Measurements from ENCODE around the gene LRRC18.

LRRC18 gene

GRCh38 chr10:48906841-48907240 lies 32.8 kb downstream of the LRRC18 start:
- no peak for DNase-seq

GRCh38 chr10:48905311-48905710 lies 34.3 kb downstream of the LRRC18 start:
- no peak for DNase-seq

DNA sequence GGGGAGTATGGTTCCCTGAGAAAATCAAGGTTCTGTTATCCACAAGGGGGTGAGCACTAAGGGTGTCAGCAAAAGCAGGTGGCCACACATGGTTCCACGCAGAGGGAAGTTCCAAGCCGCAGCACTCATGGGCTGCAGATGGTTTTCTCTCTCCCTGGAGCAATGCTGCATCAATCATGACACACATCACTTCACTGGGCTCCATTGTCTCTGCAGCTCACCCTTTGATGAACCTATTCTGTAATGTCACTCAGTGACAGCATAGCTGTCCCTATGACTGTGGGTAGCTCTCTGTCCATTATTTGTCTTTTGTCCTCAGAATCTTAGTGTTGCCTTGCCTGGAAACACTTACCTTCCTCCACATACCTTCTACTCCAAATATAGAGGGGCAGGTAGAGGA lies 34.8 kb downstream of the LRRC18 start:
- no peak for DNase-seq

DNA sequence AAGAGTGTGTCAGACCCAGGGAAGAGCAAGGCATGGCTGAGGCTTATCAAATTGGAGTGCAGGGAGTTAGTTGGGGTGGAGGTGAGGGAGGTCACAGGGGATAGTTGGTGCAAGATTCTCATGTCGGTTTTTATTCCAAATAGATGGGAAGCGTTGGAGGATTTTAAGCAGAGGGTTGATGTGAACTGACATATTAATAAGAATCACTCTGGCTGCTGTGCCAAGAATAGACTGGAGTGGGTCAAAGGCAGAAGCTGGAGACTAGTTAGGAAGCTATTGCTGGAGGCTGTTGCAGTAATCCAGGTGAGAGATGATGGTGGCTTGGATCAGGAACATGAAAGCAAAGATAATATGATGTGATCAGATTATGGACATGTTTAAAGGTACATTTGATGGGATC lies 36.5 kb downstream of the LRRC18 start:
- DNase-seq, result no peak

- DNase-seq, result no peak
Measured at GRCh38 chr10:48902096-48902495, 37.5 kb downstream of the LRRC18 start.

DNA sequence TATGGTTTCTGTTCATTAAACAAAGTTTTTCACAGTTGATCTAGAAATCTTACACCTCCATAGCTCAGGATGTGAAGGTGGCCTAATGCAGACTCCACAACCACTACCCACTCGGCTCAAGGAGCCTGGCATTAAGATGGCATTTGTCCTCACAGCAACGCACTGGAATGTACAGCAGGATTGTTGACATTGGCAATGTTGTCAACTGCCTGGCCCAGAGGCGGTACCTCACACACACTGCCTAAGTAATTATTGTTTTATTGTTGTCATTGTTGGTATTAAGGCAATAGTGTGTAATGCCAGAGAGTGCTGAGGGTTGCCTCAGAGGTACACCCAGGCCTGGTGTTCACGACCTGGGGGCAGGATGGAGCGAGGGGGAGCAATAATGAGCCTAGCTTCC lies 38.3 kb downstream of the LRRC18 start:
- DNase-seq, result no peak

GRCh38 chr10:48900371-48900801 lies 39.3 kb downstream of the LRRC18 start:
- DNase-seq, result no peak

DNA sequence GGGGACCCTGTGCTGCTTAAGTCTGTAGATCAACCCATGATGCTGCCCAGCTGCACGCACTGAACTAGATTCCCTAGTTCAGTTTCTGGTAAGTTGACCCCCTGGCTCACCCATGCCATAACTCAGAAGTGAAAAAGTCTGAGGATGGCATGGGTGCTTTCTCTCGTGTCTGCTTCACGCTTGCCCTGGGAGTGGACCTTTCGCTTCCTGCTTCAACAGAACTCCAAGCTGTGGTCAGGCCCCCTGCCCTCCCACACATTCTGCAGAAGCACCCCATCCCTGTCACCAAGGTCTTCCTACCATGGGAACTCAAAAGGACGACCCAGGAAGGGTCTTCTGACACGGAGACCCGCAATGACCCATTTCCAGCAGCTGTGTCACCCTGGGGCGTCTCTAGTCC lies 39.9 kb downstream of the LRRC18 start:
- no peak for DNase-seq

DNA sequence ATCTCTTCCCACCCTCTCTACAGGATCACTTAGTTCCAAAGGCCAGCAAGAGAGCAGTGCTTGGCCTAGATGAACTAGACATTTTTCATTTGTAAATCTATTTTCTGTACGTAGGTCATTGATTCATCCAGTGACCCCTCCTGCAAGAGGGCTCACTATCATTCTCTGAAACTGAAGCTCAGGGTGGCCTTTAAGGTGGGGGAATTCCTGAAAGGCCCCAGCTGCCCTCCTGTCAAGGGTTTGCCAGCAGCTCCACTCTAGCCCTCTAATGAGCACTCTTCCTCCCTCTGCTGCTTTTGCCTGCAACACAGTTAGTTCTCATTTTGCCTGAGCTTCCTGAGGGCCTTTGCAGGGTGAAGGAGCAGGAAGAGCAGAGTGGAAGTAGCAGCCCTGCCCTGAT lies 41.2 kb downstream of the LRRC18 start:
- no peak for DNase-seq

GRCh38 chr10:48897441-48897790 lies 42.2 kb downstream of the LRRC18 start:
- no peak for DNase-seq

DNA sequence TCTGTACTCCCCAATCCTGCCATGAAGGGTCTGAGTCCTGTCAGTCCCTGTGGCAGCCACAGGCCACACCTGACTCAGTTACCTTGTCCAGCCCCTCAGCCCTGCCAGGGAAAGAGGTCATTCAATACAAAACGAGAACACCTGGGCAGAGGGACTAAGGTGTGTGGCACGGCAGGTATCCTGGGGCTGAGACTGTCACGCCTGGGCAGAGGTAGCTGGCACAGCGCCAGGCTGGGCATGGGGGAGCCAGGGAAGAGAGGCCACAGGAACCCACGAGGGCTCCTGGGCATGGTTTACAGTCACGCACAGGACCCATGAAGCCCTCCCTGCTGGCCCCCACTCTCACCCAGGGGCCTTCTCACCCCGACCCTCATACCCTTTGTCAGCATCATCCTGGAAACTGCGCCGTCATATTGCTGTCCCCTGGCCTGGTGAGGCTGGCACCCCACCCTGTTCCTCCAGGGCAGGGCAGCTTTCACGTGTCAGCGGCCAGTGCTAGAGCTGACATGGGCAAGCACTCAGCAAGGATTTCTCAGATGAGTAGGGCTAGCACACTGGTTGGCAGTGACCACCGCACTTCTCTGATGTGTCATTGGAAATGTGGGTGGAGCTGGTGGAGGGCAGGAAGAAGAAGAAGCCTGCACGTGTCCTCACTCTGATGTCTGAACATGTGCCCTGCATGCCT lies 42.7 kb downstream of the LRRC18 start:
- no peak for DNase-seq

DNA sequence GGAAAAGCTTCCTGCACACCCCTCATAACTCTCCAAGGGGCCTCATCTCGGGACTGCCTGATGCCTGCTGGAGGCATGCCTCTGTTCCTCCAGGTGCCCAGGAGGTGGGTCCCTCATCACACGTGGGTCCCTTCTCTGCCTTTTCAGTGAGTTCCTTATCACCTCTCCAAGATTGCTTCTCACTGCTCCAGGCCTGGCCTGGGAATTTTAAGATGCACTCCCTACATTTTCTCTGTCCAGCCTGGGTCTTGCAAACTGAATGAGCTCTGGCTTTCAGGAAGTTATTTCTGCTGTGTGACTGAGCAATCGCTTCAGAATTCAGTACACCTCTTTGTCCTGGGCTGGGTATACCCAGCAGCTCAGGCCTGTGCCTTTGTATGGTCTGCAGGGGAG lies 43.8 kb downstream of the LRRC18 start:
- DNase-seq, result no peak

- no peak for DNase-seq
Measured at GRCh38 chr10:48894911-48895802, 44.5 kb downstream of the LRRC18 start.

DNA sequence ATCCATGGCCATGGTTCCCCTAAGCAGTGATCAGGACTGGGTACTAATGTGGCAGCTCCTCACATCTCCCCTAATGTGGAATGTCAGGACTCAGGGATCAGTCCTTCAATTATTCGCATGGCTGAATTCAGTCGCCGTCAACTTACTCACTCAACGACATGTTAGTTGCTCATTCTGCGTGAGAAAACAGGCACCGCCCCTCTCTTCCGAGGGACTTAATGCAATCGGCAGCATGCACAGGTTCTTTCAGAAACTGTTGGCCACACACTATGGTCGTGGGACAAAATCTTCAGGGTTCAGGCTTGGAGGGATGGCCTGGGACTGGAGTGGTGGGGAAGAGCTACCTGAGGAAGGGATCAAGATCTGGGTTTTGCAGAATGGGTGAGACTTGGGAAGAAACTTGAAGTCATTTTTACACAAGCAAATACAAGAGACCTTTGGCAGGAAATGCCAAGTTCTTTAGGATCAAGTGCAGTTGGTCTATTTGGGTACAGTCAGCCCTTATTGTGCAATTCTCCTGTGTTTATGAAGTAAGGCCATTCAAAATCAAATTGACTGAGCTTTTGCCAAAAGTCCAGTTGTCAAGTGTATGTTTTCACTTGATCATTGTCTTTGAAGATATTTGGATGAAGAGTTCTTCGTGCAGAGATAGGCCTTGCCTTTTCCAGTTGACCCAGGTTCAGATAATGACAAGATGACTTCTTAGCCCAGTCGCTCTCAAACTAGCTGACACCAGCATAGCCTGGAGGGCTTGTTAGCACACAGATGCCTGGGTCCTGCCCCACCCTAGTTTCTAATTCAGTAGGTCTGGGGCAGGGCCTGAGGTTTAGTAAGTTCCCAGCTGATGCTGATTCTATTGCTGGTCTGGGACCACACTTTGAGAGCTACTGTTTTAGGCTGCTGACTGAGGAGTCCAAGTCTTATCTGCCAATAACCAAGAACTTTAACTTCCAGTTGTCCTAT lies 48.5 kb downstream of the LRRC18 start:
- no peak for DNase-seq

DNA sequence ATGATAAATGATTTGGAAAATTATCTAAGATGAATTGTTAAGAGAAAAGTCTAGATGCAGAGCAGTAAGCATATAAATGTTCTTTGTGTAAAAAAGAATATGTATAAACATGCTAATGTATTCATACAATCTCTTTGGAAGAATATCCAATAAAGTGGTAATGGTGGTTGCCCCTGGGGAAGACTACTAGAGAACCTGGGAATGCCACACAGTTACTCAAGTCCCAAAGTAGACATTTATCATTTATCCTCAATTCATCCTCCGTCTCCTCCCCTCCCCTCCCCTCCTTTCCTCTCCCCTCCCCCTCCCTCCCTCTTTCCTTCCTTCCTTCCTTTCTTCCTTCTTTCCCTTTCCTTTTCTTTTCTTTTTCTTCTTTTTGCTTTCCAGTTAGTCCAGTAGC lies 51.7 kb downstream of the LRRC18 start:
- DNase-seq, result no peak

- DNase-seq, result no peak
Measured at GRCh38 chr10:48885376-48885775, 54.3 kb downstream of the LRRC18 start.

- no peak for DNase-seq
Measured at GRCh38 chr10:48884179-48885045, 55.2 kb downstream of the LRRC18 start.

- no peak for DNase-seq
Measured at GRCh38 chr10:48883701-48884100, 55.9 kb downstream of the LRRC18 start.

DNA sequence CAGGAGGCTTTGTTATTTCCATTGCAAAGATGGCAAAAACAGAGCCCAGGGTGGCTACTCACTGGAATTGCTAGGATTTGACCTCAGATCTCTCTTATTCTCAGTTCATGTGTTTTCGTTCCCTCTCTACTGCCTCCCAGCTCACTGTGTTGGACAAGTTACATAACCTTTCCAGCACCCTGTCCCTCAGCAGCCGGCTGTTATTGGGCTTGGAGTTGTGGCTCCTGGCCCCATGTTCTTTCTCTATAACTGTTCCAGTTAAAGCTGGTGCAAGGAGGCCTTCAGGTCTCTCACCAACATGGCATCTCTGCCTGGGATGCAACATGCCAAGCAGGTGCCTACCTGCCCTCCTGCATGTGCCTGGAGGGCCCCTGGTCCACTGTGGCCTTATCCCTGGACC lies 56.8 kb downstream of the LRRC18 start:
- DNase-seq, result no peak

GRCh38 chr10:48881937-48882336 lies 57.7 kb downstream of the LRRC18 start:
- no peak for DNase-seq

DNA sequence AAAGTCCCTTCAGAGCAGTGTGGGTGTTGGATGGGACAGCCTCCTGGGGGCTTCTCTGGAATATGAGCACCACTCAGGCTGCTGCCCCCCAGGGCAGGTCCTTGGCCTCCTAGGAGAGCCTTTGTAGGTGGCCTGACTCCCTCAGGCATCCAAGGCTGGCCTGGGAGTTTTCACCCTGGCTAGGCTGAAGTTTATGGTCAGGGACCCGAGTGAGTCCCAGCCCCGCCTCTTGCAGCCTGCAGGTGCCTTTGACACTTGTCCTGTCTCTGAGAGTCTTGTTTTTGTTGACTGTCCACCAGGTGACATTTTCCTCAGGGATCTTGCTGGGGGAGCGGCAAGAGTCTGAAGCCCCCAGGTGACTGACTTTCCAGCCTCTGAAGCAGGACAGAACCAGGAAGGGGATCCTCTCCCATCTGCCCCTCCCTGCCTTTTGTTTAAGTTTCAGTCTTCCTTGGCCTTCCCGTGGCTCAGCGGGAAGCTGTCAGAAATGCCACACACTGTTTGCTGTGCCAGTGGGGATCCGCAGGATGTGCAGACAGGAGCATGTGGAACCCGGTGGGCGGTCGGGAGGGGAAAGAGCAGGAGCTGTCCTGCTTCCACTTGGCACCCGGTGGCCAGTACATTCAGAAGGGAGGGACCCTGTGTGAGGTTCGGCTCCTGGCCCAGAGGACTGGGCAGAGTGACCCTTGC lies 59.5 kb downstream of the LRRC18 start:
- DNase-seq, result no peak

GRCh38 chr10:48879451-48879850 lies 60.2 kb downstream of the LRRC18 start:
- no peak for DNase-seq

Measured in DMS79 (cell line).